AG10803 (cell line): Measurements from ENCODE around the gene DIMT1.
A peak's percentile ranks its signal among the peaks of the same experiment; 100 is the strongest.

Experiments
- DNase-seq: peaks from one replicate; pipeline ENCODE4 v3.0.0; 2010; ENCODE audit warnings: low read depth
- H3K4me3 ChIP-seq: 2 replicates; pipeline ENCODE4 v1.5.1; 2011; ENCODE audit warnings: mild to moderate bottlenecking, low read length, control low read depth
- CTCF ChIP-seq: conservative IDR thresholded peaks from 2 replicates; pipeline ENCODE4 v1.5.1; 2011; ENCODE audit warnings: mild to moderate bottlenecking, low read length, control low read depth, inconsistent platforms

DIMT1 gene

GRCh38 chr5:62386824-62387223, 16.9 kb downstream of the DIMT1 start:
- no peak overlapping the region for H3K4me3 ChIP-seq
- peak; percentile 11 for DNase-seq
- TF ChIP-seq CTCF: no peak

GRCh38 chr5:62385816-62386400, 17.8 kb downstream of the DIMT1 start:
- TF ChIP-seq CTCF: no peak
- no peak overlapping the region for H3K4me3 ChIP-seq
- DNase-seq: no peak

- DNase-seq: no peak
- no peak for TF ChIP-seq CTCF
- H3K4me3 ChIP-seq: no peak overlapping the region
Observed at GRCh38 chr5:62385131-62385530, 18.6 kb downstream of the DIMT1 start.

GRCh38 chr5:62376064-62376463, 27.6 kb downstream of the DIMT1 start:
- no peak for TF ChIP-seq CTCF
- H3K4me3 ChIP-seq: no peak overlapping the region
- DNase-seq: no peak

GRCh38 chr5:62375627-62376026, 28.1 kb downstream of the DIMT1 start:
- DNase-seq: no peak
- H3K4me3 ChIP-seq: no peak overlapping the region
- TF ChIP-seq CTCF: no peak

GRCh38 chr5:62374090-62374489, 29.6 kb downstream of the DIMT1 start:
- no peak for DNase-seq
- H3K4me3 ChIP-seq: no peak overlapping the region
- TF ChIP-seq CTCF: no peak

- DNase-seq: no peak
- no peak overlapping the region for H3K4me3 ChIP-seq
- no peak for TF ChIP-seq CTCF
Observed at GRCh38 chr5:62373382-62373781, 30.3 kb downstream of the DIMT1 start.
